Left ventricle myocardium inferior (tissue), 1 donor: Measurements from ENCODE around the gene SELENOS. TPM values are rescaled to one million over a fixed set of nuclear protein-coding genes. Genes with fewer than 3 reads are reported as not detected.

Source experiments
- DNase-seq: peaks from one replicate; pipeline ENCODE4 v3.0.0-alpha.2; 2020
- H3K27ac ChIP-seq: fragments of 200-600 bp; replicated peaks from 2 replicates; pipeline ENCODE4 v1.8.0; 2021
- H3K27me3 ChIP-seq: fragments of 200-600 bp; 2 replicates; pipeline ENCODE4 v1.8.0; 2021; ENCODE audit warnings: low read depth
- H3K36me3 ChIP-seq: fragments of 200-600 bp; 2 replicates; pipeline ENCODE4 v1.8.0; 2021
- H3K4me1 ChIP-seq: fragments of 200-600 bp; 2 replicates; pipeline ENCODE4 v1.8.0; 2021
- H3K4me3 ChIP-seq: fragments of 200-600 bp; 2 replicates; pipeline ENCODE4 v1.8.0; 2021; ENCODE audit warnings: mild to moderate bottlenecking, moderate library complexity
- H3K9me3 ChIP-seq: fragments of 200-600 bp; replicated peaks from 2 replicates; pipeline ENCODE4 v1.8.0; 2021
- intact Hi-C: fragments of 100-400 bp; cut with micrococcal nuclease; formaldehyde crosslinking; loops from one replicate; pipeline ENCODE4 v1.11.0; 2022
- total RNA-seq: library from RNA; stranded (reverse); fragmentation: NEBNext Ultra II Directional; extraction: Animal tissue kit (Norgen Biotek cat#: 25700); gene quantifications from one replicate; pipeline ENCODE4 v1.2.1, GENCODE V29; 2021
- TF ChIP-seq, protein P1 (sequence below): fragments of 200-600 bp; IDR thresholded peaks from 2 replicates; pipeline ENCODE4 v1.8.0; 2021; ENCODE audit warnings: antibody characterized with exemption, mild to moderate bottlenecking, borderline replicate concordance
- donor health status: DM: no; HTN: yes; CAD: no; lungs with severe emphysema.

SELENOS gene
- total RNA-seq, 1 donor from 2014 or later, result 50.6 TPM

DNA sequence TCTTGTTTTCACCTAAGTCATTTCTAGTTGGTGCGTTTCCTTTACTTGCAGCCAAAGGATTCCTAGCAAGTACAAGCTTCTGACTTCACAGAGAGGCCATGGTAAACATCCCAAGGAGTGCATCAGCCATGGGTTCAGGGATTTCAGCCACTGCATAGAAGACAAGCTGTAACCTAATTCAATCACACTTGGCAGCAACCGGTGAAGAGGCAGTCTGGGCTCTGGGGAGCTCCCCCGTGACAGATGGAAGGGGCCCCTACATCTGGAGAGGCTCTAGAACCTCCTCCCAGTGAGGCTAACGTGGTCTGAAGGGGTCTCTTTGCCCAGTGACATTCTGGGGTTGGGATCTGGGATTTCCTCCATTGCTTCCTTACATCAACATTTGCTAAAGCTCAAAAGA is 26.1 kb upstream of the SELENOS start:
- H3K4me3 ChIP-seq, result no peak overlapping the region
- H3K27me3 ChIP-seq, result no peaks in the 10 kb centered on the region
- intact Hi-C loops, result no loop called here
- DNase-seq, result no peak
- H3K4me1 ChIP-seq, result peaks cover 5% of the 10 kb centered on the region
- no peak overlapping the region for H3K27ac ChIP-seq
- no peaks in the 10 kb centered on the region for H3K36me3 ChIP-seq
- H3K9me3 ChIP-seq, result no peaks in the 10 kb centered on the region
- TF ChIP-seq, protein P1, sequence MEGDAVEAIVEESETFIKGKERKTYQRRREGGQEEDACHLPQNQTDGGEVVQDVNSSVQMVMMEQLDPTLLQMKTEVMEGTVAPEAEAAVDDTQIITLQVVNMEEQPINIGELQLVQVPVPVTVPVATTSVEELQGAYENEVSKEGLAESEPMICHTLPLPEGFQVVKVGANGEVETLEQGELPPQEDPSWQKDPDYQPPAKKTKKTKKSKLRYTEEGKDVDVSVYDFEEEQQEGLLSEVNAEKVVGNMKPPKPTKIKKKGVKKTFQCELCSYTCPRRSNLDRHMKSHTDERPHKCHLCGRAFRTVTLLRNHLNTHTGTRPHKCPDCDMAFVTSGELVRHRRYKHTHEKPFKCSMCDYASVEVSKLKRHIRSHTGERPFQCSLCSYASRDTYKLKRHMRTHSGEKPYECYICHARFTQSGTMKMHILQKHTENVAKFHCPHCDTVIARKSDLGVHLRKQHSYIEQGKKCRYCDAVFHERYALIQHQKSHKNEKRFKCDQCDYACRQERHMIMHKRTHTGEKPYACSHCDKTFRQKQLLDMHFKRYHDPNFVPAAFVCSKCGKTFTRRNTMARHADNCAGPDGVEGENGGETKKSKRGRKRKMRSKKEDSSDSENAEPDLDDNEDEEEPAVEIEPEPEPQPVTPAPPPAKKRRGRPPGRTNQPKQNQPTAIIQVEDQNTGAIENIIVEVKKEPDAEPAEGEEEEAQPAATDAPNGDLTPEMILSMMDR, result no peak

- H3K9me3 ChIP-seq, result no peaks in the 10 kb centered on the region
- DNase-seq, result no peak
- H3K27ac ChIP-seq, result no peak overlapping the region
- TF ChIP-seq, protein P1, result no peak
- H3K27me3 ChIP-seq, result no peaks in the 10 kb centered on the region
- H3K36me3 ChIP-seq, result no peaks in the 10 kb centered on the region
- peak overlapping the region; percentile 87 for H3K4me3 ChIP-seq
- H3K4me1 ChIP-seq, result peaks cover 48% of the 10 kb centered on the region
- intact Hi-C loops, result loop anchor here (2.0 kb wide), 1 partner anchor 344 kb away; no protein-coding TSS in a partner anchor
These were observed 19.4 kb upstream of the SELENOS start for GRCh38 chr15:101296418-101297405.

GRCh38 chr15:101295607-101296161 is 18.4 kb upstream of the SELENOS start:
- Histone ChIP-seq H3K9me3 (no peaks in the 10 kb centered on the region), H3K27me3 (no peaks in the 10 kb centered on the region), H3K4me1 (peaks cover 56% of the 10 kb centered on the region), H3K4me3 (peak overlapping the region; percentile 87), H3K27ac (peak overlapping the region; percentile 95), H3K36me3 (peaks cover 5% of the 10 kb centered on the region)
- intact Hi-C loops, result loop anchor here (2.0 kb wide), 1 partner anchor 345 kb away; no protein-coding TSS in a partner anchor
- DNase-seq, result no peak
- TF ChIP-seq, protein P1, result no peak

- Histone ChIP-seq H3K4me1 (peaks cover 52% of the 10 kb centered on the region), H3K27me3 (no peaks in the 10 kb centered on the region), H3K4me3 (peak within 1 kb of the TSS; percentile 87), H3K36me3 (peaks cover 6% of the 10 kb centered on the region), H3K27ac (peak within 1 kb of the TSS; percentile 95), H3K9me3 (no peaks in the 10 kb centered on the region)
- intact Hi-C loops, result no loop called here
- TF ChIP-seq, protein P1, result no peak
- DNase-seq, result peak; percentile 99
These were observed 17.7 kb upstream of the SELENOS start, which contains the start of gene SNRPA1 for GRCh38 chr15:101294731-101295606. Gene SNRPA1 (minus strand): TSS chr15:101295248. CDS start chr15:101295178, 70 bp downstream.

DNA sequence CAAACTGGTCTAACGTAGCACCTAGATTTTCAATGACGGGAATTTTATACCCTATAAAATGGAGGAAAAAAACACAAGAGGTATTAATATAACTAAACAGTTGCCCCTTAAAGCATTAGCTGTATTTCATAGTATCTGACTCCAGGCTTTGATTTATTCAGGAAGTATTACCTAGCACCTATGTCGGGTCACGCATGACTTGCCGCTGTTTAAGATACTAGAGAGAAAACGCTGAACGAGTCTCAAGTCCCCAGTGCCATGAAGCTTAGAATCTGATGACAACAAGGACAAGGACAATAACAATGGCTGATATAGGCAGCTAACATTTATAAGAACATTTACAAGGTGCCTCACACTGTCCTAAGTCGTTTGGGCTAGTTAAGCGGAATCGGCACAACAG is 15.8 kb upstream of the SELENOS start:
- H3K4me3 ChIP-seq, result peak overlapping the region; percentile 87
- no peak for DNase-seq
- peaks cover 52% of the 10 kb centered on the region for H3K4me1 ChIP-seq
- H3K9me3 ChIP-seq, result no peaks in the 10 kb centered on the region
- H3K36me3 ChIP-seq, result peaks cover 14% of the 10 kb centered on the region
- TF ChIP-seq, protein P1, result no peak
- H3K27ac ChIP-seq, result no peak overlapping the region
- intact Hi-C loops, result no loop called here
- H3K27me3 ChIP-seq, result no peaks in the 10 kb centered on the region
